Left ventricle myocardium superior (tissue), 1 donor: ENCODE results near the gene U2AF1L4. TPM values are rescaled to one million over a fixed set of nuclear protein-coding genes. Genes with fewer than 3 reads are reported as not detected.

Source experiments
- ATAC-seq: fragments of 200-7000 bp; cut with Tn5 transposase; one replicate; pipeline ENCODE4 v1.9.1; 2020; ENCODE audit warnings: mild to moderate bottlenecking, moderate library complexity
- DNase-seq: peaks from one replicate; pipeline ENCODE4 v3.0.0-alpha.2; 2020
- intact Hi-C: fragments of 100-400 bp; cut with micrococcal nuclease; formaldehyde crosslinking; loops from one replicate; pipeline ENCODE4 v1.11.0; 2022
- total RNA-seq: library from RNA; stranded (reverse); fragmentation: NEBNext Ultra II Directional; extraction: Animal tissue kit (Norgen Biotek cat#: 25700); gene quantifications from one replicate; pipeline ENCODE4 v1.2.1, GENCODE V29; 2021
- donor health status: DM: no; HTN: yes; CAD: no; lungs with severe emphysema.

Gene U2AF1L4
- total RNA-seq, 1 donor from 2014 or later, result 18.4 TPM

DNA sequence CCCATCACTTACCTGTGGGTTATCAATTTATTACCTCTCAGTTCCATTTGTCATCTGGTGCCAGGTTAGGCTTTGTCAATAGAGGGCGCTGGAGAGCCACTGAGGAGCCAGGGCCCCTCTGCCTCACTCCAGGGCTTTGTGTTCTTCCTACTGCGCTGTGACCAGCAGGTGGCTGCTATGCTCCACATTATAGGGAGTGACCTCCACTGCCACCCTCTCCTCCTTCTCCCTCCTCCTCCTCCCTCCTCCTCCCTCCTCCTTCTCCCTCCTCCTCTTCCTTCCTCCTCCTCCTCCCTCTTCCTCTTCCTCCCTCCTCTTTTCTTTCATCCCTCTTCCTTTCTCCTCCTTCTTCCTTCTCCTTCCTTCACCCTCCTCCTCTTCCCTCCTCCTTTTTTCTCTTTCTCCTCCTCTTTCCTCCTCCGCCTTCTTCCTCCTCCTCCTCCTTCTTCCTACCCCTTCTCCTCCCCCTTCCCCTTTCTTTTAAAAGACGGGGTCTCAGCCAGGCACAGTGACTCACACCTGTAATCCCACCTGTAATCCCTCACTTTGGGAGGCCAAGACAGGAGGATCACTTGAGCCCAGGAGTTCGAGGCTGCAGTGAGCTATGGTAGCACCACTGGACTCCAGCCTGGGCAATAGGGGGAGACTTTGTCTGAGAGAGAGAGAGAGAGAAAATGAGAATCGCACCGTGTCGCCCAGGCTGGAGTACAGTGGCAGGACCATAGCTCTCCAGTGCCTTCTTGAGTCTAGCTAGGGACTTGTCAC, 51.2 kb downstream of the U2AF1L4 start:
- ATAC-seq (peak; percentile 100), DNase-seq (peak; percentile 88)
- intact Hi-C loops, result no loop called here

DNA sequence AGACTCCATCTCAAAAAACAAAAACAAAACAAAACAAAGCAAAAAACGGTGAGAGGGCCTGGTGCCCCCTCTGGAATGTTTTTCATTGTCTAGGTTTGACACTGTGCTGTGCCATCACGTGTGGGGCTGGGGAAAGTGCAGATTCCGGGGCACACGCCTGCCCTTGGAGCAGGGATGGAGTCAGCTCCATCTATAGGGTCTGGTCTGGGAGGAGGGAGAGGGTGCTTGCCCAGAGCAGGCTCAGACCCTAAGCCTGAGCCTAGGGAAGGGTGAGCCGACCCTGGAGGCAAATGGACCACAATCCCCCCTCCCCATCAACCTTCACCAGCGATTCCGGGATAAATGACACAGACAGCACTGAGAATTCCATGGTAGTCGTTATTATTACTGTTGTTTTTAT, 51.8 kb downstream of the U2AF1L4 start:
- intact Hi-C loops, result no loop called here
- DNase-seq (no peak), ATAC-seq (peak; percentile 29)

Other genes with a start within 250 kb of the U2AF1L4 start
- 16.1 TPM for gene DMKN, start 231.8 kb downstream of the U2AF1L4 start, total RNA-seq
- gene SBSN, start 217.1 kb downstream of the U2AF1L4 start, total RNA-seq, result not detected
- gene GAPDHS, start 212.0 kb downstream of the U2AF1L4 start, total RNA-seq, result not detected
- 84.4 TPM for gene TMEM147, start 199.8 kb downstream of the U2AF1L4 start, total RNA-seq
- gene ATP4A, start 181.8 kb downstream of the U2AF1L4 start, total RNA-seq, result not detected
- not detected for gene PMIS2, start 159.2 kb downstream of the U2AF1L4 start, total RNA-seq
- gene HAUS5, start 132.7 kb downstream of the U2AF1L4 start, total RNA-seq, result 3.9 TPM
- gene RBM42, start 116.4 kb downstream of the U2AF1L4 start, total RNA-seq, result 51.0 TPM
- 0.27 TPM for gene ETV2, start 103.7 kb downstream of the U2AF1L4 start, total RNA-seq
- 1,553 TPM for gene COX6B1, start 97.1 kb downstream of the U2AF1L4 start, total RNA-seq
- gene UPK1A, start 78.9 kb downstream of the U2AF1L4 start, total RNA-seq, result not detected
- not detected for gene ZBTB32, start 40.9 kb downstream of the U2AF1L4 start, total RNA-seq
- gene KMT2B, start 27.4 kb downstream of the U2AF1L4 start, total RNA-seq, result 15.8 TPM
- 3.2 TPM for gene IGFLR1, start 3.0 kb downstream of the U2AF1L4 start, total RNA-seq
- gene PSENEN, start 233 bp upstream of the U2AF1L4 start, total RNA-seq, result 41.3 TPM
- gene LIN37, start 3.2 kb upstream of the U2AF1L4 start, total RNA-seq, result 8.3 TPM
- 676 TPM for gene HSPB6, start 11.6 kb upstream of the U2AF1L4 start, total RNA-seq
- 5.2 TPM for gene PROSER3, start 12.8 kb upstream of the U2AF1L4 start, total RNA-seq
- 4.2 TPM for gene ARHGAP33, start 30.1 kb upstream of the U2AF1L4 start, total RNA-seq
- gene PRODH2, start 67.4 kb upstream of the U2AF1L4 start, total RNA-seq, result not detected
- gene NPHS1, start 107.1 kb upstream of the U2AF1L4 start, total RNA-seq, result not detected
- 0.12 TPM for gene KIRREL2, start 111.5 kb upstream of the U2AF1L4 start, total RNA-seq
- gene APLP1, start 123.2 kb upstream of the U2AF1L4 start, total RNA-seq, result 25.7 TPM
- 3.8 TPM for gene NFKBID, start 155.1 kb upstream of the U2AF1L4 start, total RNA-seq
- 7.1 TPM for gene HCST, start 157.1 kb upstream of the U2AF1L4 start, total RNA-seq
- gene TYROBP, start 162.9 kb upstream of the U2AF1L4 start, total RNA-seq, result 28.5 TPM
- gene LRFN3, start 191.0 kb upstream of the U2AF1L4 start, total RNA-seq, result 7.5 TPM
- gene SDHAF1, start 249.8 kb upstream of the U2AF1L4 start, total RNA-seq, result 9.4 TPM